Neuronal stem cell (in vitro differentiated cells): ENCODE results near the gene CPNE4.

ENCODE experiments used
- DNase-seq: peaks from one replicate; pipeline ENCODE4 v3.0.0-alpha.2; 2013; ENCODE audit warnings: low spot score
- H2AFZ ChIP-seq: one replicate; pipeline ENCODE4 v1.6.1; 2013; ENCODE audit warnings: mild to moderate bottlenecking, low read length, inconsistent platforms
- H2AK5ac ChIP-seq: 2 replicates; pipeline ENCODE4 v1.6.1; 2013; ENCODE audit warnings: low read depth, mild to moderate bottlenecking, inconsistent platforms, low read length, moderate library complexity, mixed read lengths
- H2BK120ac ChIP-seq: 2 replicates; pipeline ENCODE4 v1.6.1; 2013; ENCODE audit warnings: low read depth, mild to moderate bottlenecking, inconsistent platforms, low read length, moderate library complexity, mixed read lengths
- H2BK12ac ChIP-seq: one replicate; pipeline ENCODE4 v1.6.1; 2013; ENCODE audit warnings: low read length, inconsistent platforms
- H2BK15ac ChIP-seq: 2 replicates; pipeline ENCODE4 v1.6.1; 2013; ENCODE audit warnings: mild to moderate bottlenecking, low read length, inconsistent platforms, mixed read lengths
- H2BK5ac ChIP-seq: one replicate; pipeline ENCODE4 v1.6.1; 2013; ENCODE audit warnings: inconsistent platforms, mild to moderate bottlenecking, low read length, moderate library complexity
- H3K14ac ChIP-seq: one replicate; pipeline ENCODE4 v1.6.1; 2013; ENCODE audit warnings: low read length, inconsistent platforms
- H3K18ac ChIP-seq: 2 replicates; pipeline ENCODE4 v1.6.1; 2013; ENCODE audit warnings: low read length, inconsistent platforms
- H3K23ac ChIP-seq: 2 replicates; pipeline ENCODE4 v1.6.1; 2013; ENCODE audit warnings: low read depth, mild to moderate bottlenecking, mixed read lengths, low read length, inconsistent platforms; ENCODE audit not compliant: poor library complexity
- H3K27ac ChIP-seq: replicated peaks from 3 replicates; pipeline ENCODE4 v1.5.1; 2013; ENCODE audit warnings: low read length, inconsistent platforms
- H3K27me3 ChIP-seq, 3 experiments: 2 replicates each; pipeline ENCODE4 v1.6.1; 2013; ENCODE audit warnings: low read length in 3 of 3, mild to moderate bottlenecking in 2 of 3, inconsistent platforms in 1 of 3, low read depth in 1 of 3, mixed read lengths in 1 of 3, moderate library complexity in 1 of 3; ENCODE audit not compliant: control insufficient read depth in 3 of 3, insufficient read depth in 3 of 3
- H3K36me3 ChIP-seq, 2 donors: replicated peaks in 1 of 2; 2 replicates each; pipeline ENCODE4 v1.6.1; 2013; ENCODE audit warnings: low read length in 2 of 2; ENCODE audit not compliant: control insufficient read depth in 2 of 2, insufficient read depth in 2 of 2
- H3K4ac ChIP-seq: 2 replicates; pipeline ENCODE4 v1.6.1; 2013; ENCODE audit warnings: inconsistent platforms, mild to moderate bottlenecking, low read length, moderate library complexity
- H3K4me1 ChIP-seq, 2 donors: 1 replicate in 1 of 2; 2 replicates in 1 of 2; pipeline ENCODE4 v1.6.1; 2013; ENCODE audit warnings: low read length in 2 of 2, low read depth in 1 of 2; ENCODE audit not compliant: control insufficient read depth in 2 of 2, insufficient read depth in 1 of 2
- H3K4me2 ChIP-seq: one replicate; pipeline ENCODE4 v1.6.1; 2013; ENCODE audit warnings: mild to moderate bottlenecking, low read length, inconsistent platforms; ENCODE audit not compliant: insufficient read depth, poor library complexity, severe bottlenecking
- H3K4me3 ChIP-seq, 2 donors: 2 replicates each; pipeline ENCODE4 v1.5.1; 2013; ENCODE audit warnings: low read length in 2 of 2, mild to moderate bottlenecking in 2 of 2, inconsistent platforms in 1 of 2, moderate library complexity in 1 of 2
- H3K79me1 ChIP-seq: one replicate; pipeline ENCODE4 v1.6.1; 2013; ENCODE audit warnings: low read depth, mild to moderate bottlenecking, inconsistent platforms, low read length, moderate library complexity
- H3K9ac ChIP-seq: one replicate; pipeline ENCODE4 v1.6.1; 2013; ENCODE audit warnings: mild to moderate bottlenecking, low read depth, low read length, inconsistent platforms; ENCODE audit not compliant: poor library complexity
- H3K9me3 ChIP-seq, 2 donors: replicated peaks in 1 of 2; 2 replicates each; pipeline versions ENCODE3 to v1.6.1; 2013; ENCODE audit warnings: low read length in 2 of 2, mild to moderate bottlenecking in 2 of 2, inconsistent platforms in 1 of 2, low read depth in 1 of 2, mixed read lengths in 1 of 2, moderate library complexity in 1 of 2; ENCODE audit not compliant: control insufficient read depth in 2 of 2, insufficient read depth in 1 of 2
- H4K8ac ChIP-seq: one replicate; pipeline ENCODE4 v1.6.1; 2013; ENCODE audit warnings: low read depth, mild to moderate bottlenecking, inconsistent platforms, low read length, moderate library complexity
- H4K91ac ChIP-seq: one replicate; pipeline ENCODE4 v1.6.1; 2013; ENCODE audit warnings: low read length, low read depth, mild to moderate bottlenecking, inconsistent platforms; ENCODE audit not compliant: poor library complexity
- WGBS, 2 donors: extraction: QIAGEN DNeasy Blood & Tissue Kit; methylation state at CpG; one replicate each; pipeline ENCODE4 v1.1.7; 2013; ENCODE audit warnings: missing lambda C conversion rate in 2 of 2, mixed read lengths in 1 of 2; ENCODE audit not compliant: insufficient read length in 2 of 2, insufficient replicate concordance in 1 of 2; ENCODE audit errors: extremely low coverage in 2 of 2; 5-methylcytosine and 5-hydroxymethylcytosine counted together

CPNE4 gene

DNA sequence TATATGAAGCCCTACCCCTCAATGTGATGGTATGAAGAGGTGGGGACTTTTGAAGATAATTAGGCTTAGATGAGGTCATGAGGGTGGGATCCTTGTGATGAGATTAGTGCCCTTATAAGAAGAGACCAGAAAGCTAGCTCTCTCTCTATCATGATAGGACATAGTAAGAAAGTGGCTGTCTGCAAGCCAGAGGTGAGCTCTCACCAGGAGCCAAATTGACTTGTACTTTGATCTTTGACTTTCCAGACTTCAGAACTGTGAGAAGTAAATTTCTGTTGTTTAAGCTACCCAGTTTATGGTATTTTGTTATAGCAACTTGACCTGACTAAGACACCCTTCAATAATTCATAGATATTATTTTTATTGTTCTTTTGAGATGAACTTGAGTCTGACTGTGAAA, 502.2 kb downstream of the CPNE4 start:
- H2BK12ac ChIP-seq = no peak overlapping the region
- no peak overlapping the region for H3K27ac ChIP-seq
- H4K91ac ChIP-seq = no peak overlapping the region
- no peak overlapping the region for H3K9ac ChIP-seq
- no peak overlapping the region for H3K4ac ChIP-seq
- no peak overlapping the region for H2BK5ac ChIP-seq
- H2BK15ac ChIP-seq = no peak overlapping the region
- no peak overlapping the region for H3K4me2 ChIP-seq
- H2AFZ ChIP-seq = no peak overlapping the region
- no peak overlapping the region for H3K23ac ChIP-seq
- no peaks in the 10 kb centered on the region for H3K79me1 ChIP-seq
- H3K27me3 ChIP-seq = no peaks in the 10 kb centered on the region
- H3K18ac ChIP-seq = no peak overlapping the region
- H2AK5ac ChIP-seq = no peak overlapping the region
- H3K9me3 ChIP-seq = no peaks in the 10 kb centered on the region
- DNase-seq = no peak
- no peaks in the 10 kb centered on the region for H3K4me1 ChIP-seq
- no peak overlapping the region for H3K4me3 ChIP-seq
- no peaks in the 10 kb centered on the region for H3K36me3 ChIP-seq
- no peak overlapping the region for H4K8ac ChIP-seq
- H3K14ac ChIP-seq = no peak overlapping the region
- no peak overlapping the region for H2BK120ac ChIP-seq

DNA sequence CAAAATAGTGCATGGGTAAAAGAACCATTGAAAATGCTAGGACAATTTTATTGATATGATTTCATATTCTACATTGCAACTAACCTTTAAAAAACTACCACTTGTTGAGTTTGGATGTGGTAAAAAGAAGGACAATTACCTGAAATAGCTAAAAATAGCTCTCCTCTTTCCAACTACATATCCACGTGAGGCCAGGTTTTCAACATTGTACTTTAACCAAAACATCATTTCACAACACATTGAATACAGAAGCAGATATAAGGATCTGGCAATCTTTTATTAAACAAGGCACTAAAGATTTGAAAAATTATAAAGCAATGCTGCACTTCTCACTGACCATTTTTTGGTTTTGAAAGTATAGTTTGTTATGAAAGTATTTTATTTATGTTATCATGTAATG, 504.0 kb downstream of the CPNE4 start:
- Histone ChIP-seq H3K9ac (no peak overlapping the region), H3K14ac (no peak overlapping the region), H2BK12ac (no peak overlapping the region), H3K9me3 (no peaks in the 10 kb centered on the region), H3K4me3 (no peak overlapping the region), H4K8ac (no peak overlapping the region), H3K4ac (no peak overlapping the region), H3K23ac (no peak overlapping the region), H2AK5ac (no peak overlapping the region), H3K4me2 (no peak overlapping the region), H3K18ac (no peak overlapping the region), H2BK15ac (no peak overlapping the region), H4K91ac (no peak overlapping the region), H3K4me1 (no peaks in the 10 kb centered on the region), H3K27ac (no peak overlapping the region), H2BK120ac (no peak overlapping the region), H3K79me1 (no peaks in the 10 kb centered on the region), H3K27me3 (no peaks in the 10 kb centered on the region), H3K36me3 (no peaks in the 10 kb centered on the region), H2BK5ac (no peak overlapping the region), H2AFZ (no peak overlapping the region)
- WGBS, 2 donors = no CpG with 5 or more reads among the region's 1 CpG
- no peak for DNase-seq

DNA sequence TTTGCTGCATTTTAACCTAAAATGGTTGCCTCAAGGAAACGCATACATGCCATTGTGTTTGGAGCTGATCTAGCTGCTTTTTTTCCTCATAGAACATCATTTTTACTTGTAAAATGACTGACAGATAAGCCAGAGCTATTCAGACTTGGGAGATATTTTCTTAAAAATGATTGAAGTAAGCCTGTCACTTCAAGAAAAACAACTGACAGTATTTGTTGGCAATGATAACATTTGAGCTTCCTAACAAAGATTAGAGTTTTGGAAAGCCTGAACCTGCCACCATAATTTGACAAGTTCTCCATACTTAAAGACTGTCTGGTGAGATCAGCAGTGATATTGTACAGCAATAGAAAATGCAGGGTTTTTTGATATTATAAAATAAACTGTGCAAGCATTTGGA, 504.4 kb downstream of the CPNE4 start:
- H2BK15ac ChIP-seq = no peak overlapping the region
- H3K79me1 ChIP-seq = no peaks in the 10 kb centered on the region
- H2BK120ac ChIP-seq = no peak overlapping the region
- H3K9me3 ChIP-seq = no peaks in the 10 kb centered on the region
- no peak overlapping the region for H2BK12ac ChIP-seq
- no peak overlapping the region for H4K91ac ChIP-seq
- no CpG with 5 or more reads among the region's 1 CpG for WGBS, 2 donors
- no peak overlapping the region for H3K14ac ChIP-seq
- peak overlapping the region; percentile 6 for H2AFZ ChIP-seq
- H3K18ac ChIP-seq = no peak overlapping the region
- H3K23ac ChIP-seq = no peak overlapping the region
- no peak overlapping the region for H3K4me2 ChIP-seq
- H2AK5ac ChIP-seq = no peak overlapping the region
- H2BK5ac ChIP-seq = no peak overlapping the region
- no peaks in the 10 kb centered on the region for H3K36me3 ChIP-seq
- H4K8ac ChIP-seq = no peak overlapping the region
- no peak overlapping the region for H3K27ac ChIP-seq
- H3K4ac ChIP-seq = no peak overlapping the region
- H3K4me1 ChIP-seq = no peaks in the 10 kb centered on the region
- H3K4me3 ChIP-seq = no peak overlapping the region
- no peak for DNase-seq
- no peak overlapping the region for H3K9ac ChIP-seq
- no peaks in the 10 kb centered on the region for H3K27me3 ChIP-seq

DNA sequence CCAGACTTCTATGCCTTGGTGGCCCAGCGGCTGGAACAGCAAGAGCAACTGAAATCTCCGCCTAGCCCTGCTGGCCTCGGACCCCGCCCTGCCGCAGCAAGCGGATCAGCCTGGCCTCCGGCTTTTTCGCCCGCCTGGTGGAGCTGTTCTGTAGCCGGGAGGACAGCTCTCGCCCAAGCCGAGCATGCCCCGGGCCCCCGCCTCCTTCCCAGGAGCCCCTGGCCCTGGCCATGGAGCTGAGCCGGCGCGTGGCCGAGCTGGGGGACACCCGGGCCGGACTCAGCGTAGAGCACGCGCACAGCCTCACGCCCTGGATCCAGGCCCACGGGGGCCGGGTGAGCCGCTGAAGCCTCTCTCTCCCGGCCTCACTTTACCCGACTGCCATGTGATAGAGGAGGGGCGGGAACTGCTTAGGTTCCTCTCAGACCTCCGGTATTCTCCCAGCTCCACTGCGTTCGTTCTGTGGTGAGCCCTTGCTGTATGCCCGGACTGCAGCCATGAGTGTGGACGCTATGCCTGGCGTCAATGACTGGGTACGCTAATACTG, 507.9 kb downstream of the CPNE4 start:
- Histone ChIP-seq H2BK120ac (no peak overlapping the region), H2AFZ (no peak overlapping the region), H3K79me1 (no peaks in the 10 kb centered on the region), H2BK5ac (no peak overlapping the region), H3K9ac (no peak overlapping the region), H3K4me1 (no peaks in the 10 kb centered on the region), H2BK15ac (no peak overlapping the region), H3K14ac (no peak overlapping the region), H3K9me3 (no peaks in the 10 kb centered on the region), H2AK5ac (no peak overlapping the region), H2BK12ac (no peak overlapping the region), H3K23ac (no peak overlapping the region), H3K4ac (no peak overlapping the region), H3K27me3 (no peaks in the 10 kb centered on the region), H3K36me3 (no peaks in the 10 kb centered on the region), H3K27ac (no peak overlapping the region), H3K18ac (peak overlapping the region; percentile 24), H4K8ac (no peak overlapping the region), H4K91ac (peak overlapping the region; percentile 3), H3K4me2 (peak overlapping the region; percentile 24), H3K4me3 (peak overlapping the region in 1 of 2 donors; percentile 36)
- WGBS, 2 donors = no CpG with 5 or more reads among the region's 37 CpGs
- peak; percentile 42 for DNase-seq
